Gastrocnemius medialis (tissue), 4 donors: ENCODE data around the gene ADCY9.

Experiments used
- POLR2A ChIP-seq, 2 donors: fragments of 450-650 bp; IDR thresholded peaks; one replicate each; pipeline ENCODE4 v1.6.1; 2017; ENCODE audit warnings: antibody characterized with exemption in 2 of 2, mild to moderate bottlenecking in 2 of 2, moderate library complexity in 2 of 2
- TF ChIP-seq, protein P1 (sequence below), 5 experiments: fragments of 450-650 bp in 3 of 5; fragments of 200-600 bp in 2 of 5; sonication (generic) in 2 of 5; IDR thresholded peaks in 4 of 5; conservative IDR thresholded peaks in 1 of 5; 1 replicate in 4 of 5; 2 replicates in 1 of 5; pipeline ENCODE4 v1.5.1; 2016 to 2019; ENCODE audit warnings: antibody characterized with exemption in 5 of 5, mild to moderate bottlenecking in 3 of 5, moderate library complexity in 3 of 5

DNA sequence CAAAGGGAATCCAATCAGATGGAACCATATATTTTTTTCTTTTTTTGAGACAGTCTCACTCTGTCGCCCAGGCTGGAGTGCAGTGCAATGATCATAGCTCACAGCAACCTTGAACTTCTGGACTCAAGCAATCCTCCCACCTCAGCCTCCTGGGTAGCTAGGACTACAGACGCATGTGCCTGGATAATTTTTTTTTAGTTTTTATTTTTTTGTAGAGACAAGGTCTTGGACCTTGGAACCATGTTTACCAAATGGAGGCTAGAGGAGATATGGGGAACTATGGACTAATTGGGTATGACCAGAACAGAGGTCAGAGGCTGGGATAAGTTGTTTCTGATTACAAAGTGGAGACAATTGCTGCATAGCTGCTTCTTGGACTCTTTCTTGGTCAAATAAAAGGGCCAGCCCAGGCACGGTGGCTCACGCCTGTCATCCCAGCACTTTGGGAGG is 41.2 kb upstream of the ADCY9 start:
- TF ChIP-seq, protein P1, sequence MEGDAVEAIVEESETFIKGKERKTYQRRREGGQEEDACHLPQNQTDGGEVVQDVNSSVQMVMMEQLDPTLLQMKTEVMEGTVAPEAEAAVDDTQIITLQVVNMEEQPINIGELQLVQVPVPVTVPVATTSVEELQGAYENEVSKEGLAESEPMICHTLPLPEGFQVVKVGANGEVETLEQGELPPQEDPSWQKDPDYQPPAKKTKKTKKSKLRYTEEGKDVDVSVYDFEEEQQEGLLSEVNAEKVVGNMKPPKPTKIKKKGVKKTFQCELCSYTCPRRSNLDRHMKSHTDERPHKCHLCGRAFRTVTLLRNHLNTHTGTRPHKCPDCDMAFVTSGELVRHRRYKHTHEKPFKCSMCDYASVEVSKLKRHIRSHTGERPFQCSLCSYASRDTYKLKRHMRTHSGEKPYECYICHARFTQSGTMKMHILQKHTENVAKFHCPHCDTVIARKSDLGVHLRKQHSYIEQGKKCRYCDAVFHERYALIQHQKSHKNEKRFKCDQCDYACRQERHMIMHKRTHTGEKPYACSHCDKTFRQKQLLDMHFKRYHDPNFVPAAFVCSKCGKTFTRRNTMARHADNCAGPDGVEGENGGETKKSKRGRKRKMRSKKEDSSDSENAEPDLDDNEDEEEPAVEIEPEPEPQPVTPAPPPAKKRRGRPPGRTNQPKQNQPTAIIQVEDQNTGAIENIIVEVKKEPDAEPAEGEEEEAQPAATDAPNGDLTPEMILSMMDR (IDR thresholded peaks at IDR 0.05 in 4 of 5, conservative IDR thresholded peaks at IDR 0.05 in 1 of 5): no peak
- TF ChIP-seq POLR2A (IDR thresholded peaks at IDR 0.05): no peak
